GM18861 (cell line): ENCODE results near the gene RERG.
"Not testable (repeated sequence)": the region's sequence is repeated elsewhere in the genome, so short reads cannot be mapped to it uniquely, and the experiment has no call there.

Source experiments
- ATAC-seq: cut with Tn5 transposase; IDR thresholded peaks from one replicate; pipeline ENCODE4 v1.9.1; 2021; ENCODE audit not compliant: unreplicated experiment

Gene RERG

GRCh38 chr12:15151161-15152091 lies 69.8 kb downstream of the RERG start:
- ATAC-seq: no peak

GRCh38 chr12:15146585-15146984 lies 74.6 kb downstream of the RERG start:
- ATAC-seq: no peak

- no peak for ATAC-seq
Observed at GRCh38 chr12:15143467-15143866, 77.8 kb downstream of the RERG start.

GRCh38 chr12:15142711-15143110 lies 78.5 kb downstream of the RERG start:
- no peak for ATAC-seq

- ATAC-seq: no peak
Observed at GRCh38 chr12:15131431-15131830, 89.8 kb downstream of the RERG start.

- ATAC-seq: no peak
Observed at GRCh38 chr12:15130541-15130940, 90.7 kb downstream of the RERG start.

GRCh38 chr12:15123401-15123800 lies 97.8 kb downstream of the RERG start:
- no peak for ATAC-seq

- ATAC-seq: no peak
Observed at GRCh38 chr12:15122344-15122743, 98.9 kb downstream of the RERG start.

- ATAC-seq: no peak
Observed at GRCh38 chr12:15118955-15119354, 102.3 kb downstream of the RERG start.

GRCh38 chr12:15116983-15117382 lies 104.2 kb downstream of the RERG start:
- ATAC-seq: no peak

GRCh38 chr12:15116086-15116485 lies 105.1 kb downstream of the RERG start:
- no peak for ATAC-seq

- no peak for ATAC-seq
Observed at GRCh38 chr12:15115434-15115833, 105.8 kb downstream of the RERG start.

GRCh38 chr12:15114501-15114900 lies 106.7 kb downstream of the RERG start:
- ATAC-seq: no peak

- no peak for ATAC-seq
Observed at GRCh38 chr12:15092826-15093225, 128.4 kb downstream of the RERG start.

- ATAC-seq: no peak
Observed at GRCh38 chr12:15090441-15090840, 130.8 kb downstream of the RERG start.

- ATAC-seq: no peak
Observed at GRCh38 chr12:15088105-15088504, 133.1 kb downstream of the RERG start.

- ATAC-seq: not testable (repeated sequence)
Observed at GRCh38 chr12:15077751-15078150, 143.5 kb downstream of the RERG start.

- ATAC-seq: no peak
Observed at GRCh38 chr12:15074351-15074750, 146.9 kb downstream of the RERG start.

GRCh38 chr12:15059123-15059522 lies 162.1 kb downstream of the RERG start:
- no peak for ATAC-seq
